Midbrain (tissue), 1 donor: ENCODE results near the gene POSTN.

ENCODE experiments used
- DNase-seq: peaks from one replicate; lab custom pipeline; 2025; lab: John Stamatoyannopoulos, UW

The POSTN gene, protein sequence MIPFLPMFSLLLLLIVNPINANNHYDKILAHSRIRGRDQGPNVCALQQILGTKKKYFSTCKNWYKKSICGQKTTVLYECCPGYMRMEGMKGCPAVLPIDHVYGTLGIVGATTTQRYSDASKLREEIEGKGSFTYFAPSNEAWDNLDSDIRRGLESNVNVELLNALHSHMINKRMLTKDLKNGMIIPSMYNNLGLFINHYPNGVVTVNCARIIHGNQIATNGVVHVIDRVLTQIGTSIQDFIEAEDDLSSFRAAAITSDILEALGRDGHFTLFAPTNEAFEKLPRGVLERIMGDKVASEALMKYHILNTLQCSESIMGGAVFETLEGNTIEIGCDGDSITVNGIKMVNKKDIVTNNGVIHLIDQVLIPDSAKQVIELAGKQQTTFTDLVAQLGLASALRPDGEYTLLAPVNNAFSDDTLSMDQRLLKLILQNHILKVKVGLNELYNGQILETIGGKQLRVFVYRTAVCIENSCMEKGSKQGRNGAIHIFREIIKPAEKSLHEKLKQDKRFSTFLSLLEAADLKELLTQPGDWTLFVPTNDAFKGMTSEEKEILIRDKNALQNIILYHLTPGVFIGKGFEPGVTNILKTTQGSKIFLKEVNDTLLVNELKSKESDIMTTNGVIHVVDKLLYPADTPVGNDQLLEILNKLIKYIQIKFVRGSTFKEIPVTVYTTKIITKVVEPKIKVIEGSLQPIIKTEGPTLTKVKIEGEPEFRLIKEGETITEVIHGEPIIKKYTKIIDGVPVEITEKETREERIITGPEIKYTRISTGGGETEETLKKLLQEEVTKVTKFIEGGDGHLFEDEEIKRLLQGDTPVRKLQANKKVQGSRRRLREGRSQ

DNA sequence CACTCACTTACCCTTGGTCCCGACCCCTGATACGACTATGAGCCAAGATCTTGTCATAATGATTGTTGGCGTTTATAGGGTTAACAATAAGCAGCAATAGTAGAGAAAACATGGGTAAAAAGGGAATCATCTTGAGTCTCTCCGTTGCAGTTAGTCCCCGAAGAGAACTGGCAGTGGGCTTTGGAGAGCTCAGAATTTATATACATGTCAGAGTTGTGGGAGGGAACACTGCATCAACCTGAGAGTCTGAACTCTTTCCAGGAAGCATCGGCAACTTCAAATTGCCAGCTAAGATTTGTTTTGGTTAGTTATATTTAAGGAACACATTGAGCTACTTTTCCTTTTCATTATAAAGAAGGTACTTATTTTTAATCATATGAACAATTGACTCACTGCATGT is at the start of gene POSTN:
Gene POSTN (minus strand): TSS at position 172 of the 400 bp plus-strand sequence. CDS start 42 bp downstream, at position 130.
- no peak for DNase-seq

DNA sequence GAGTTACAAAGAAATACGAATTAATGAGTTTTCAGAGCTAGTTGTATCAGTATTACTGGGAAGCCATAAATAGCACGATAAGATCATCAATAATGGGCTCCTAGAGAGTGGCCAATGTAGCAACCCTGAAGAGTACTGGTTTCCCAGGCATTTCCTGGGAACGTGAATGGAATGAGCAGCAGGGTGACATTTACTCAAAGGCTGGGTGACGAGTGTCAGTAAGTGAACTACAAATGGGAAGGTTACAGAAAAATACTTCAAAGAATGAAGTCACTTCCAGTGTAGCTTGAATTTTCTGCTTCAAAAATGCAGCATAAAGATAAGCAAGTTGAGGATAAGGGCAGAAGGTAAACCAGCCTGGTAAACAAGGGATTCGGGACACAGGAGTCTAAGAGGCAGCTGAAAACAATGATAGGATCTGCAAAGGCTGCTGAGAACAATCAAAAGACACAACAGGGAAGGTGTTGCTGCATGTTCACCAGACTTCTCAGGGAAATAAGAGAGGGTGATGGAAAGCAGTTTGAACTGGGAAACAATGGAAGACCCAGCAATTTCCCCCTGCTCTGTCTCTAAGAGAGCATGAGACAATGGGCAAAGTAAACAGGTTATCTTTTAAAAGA is 48.6 kb upstream of the POSTN start:
- DNase-seq, result no peak

DNA sequence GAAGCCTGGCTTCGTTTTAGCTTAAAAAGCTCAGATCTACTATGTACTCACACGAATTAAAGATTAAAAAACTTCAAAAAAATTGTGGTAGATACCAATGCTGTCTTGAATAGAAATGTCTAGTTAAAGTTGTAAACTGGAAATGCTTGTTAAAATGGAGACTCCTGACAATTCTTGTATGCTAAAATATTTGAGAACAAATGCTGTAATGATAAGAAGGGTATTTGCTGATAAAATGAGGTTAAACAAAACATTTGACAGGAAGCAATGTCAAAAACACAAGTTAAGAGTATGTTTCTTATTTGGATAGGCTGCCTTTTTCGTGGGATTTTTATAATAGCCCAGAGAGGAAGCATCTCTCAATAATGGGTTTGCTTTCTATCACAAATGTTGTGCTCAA is 48.0 kb upstream of the POSTN start:
- no peak for DNase-seq

DNA sequence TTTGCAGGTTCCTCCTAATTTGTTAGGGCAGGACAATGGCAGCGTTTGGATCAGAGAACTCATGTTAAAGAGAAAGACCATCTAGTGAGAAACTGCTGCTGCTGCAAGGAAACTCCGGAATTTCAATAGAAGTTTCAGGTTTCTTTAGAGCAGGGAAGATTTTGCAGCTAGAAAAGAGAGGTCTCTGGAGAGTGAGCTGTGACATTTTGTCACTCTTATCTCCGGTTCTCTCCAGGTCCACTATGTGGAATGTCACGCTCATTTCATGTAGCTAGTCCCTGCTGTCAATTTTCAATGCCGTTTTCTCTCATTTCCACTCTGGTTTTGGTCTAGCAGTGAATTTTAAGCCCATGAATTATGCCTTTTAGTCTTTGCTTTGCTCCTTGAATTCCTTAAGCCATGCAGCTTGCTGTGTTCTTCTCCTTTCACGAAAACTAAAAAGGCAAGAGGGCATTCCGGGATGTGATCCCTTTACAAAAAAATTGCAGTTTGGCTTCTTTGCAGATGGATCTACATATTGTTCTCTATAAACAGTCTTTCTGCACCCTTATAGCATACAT is 46.7 kb upstream of the POSTN start:
- no peak for DNase-seq

DNA sequence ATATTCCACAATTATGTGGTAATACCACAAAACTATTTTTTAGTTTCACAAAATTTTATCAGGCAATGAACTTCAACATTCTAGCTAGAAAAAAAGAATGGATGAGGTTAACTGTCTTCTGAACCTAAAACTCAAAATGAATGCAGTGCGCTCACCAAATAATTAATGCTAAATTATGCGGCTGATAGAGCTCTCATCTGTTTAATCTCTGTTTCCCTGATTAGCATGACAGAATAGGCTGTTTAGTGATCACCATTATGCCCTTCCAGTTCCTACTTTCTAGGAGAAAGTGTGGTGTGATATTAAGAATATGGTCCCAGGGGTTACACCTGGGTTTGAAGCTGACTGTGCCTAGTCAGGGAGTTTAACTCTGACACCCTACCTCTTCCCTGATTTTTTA is 42.8 kb upstream of the POSTN start:
- no peak for DNase-seq

DNA sequence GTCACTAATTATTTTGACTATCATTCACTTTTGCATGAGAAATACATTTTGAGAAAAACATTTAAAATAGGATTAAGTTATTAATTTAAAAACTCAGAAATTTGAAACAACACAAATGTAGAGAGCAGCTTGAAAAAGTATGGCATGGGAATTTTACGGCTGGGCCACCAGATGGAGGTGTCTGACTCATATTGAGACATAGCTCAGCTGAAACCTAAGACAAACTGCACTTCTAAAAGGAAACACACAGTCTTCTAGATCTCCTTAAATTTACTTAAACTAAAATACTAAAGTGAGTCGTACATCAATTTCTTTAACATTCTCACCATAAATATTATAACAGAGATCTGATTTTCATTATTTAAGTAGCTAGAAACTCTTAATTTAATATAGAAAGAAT is 41.9 kb upstream of the POSTN start:
- peak; percentile 4 for DNase-seq

DNA sequence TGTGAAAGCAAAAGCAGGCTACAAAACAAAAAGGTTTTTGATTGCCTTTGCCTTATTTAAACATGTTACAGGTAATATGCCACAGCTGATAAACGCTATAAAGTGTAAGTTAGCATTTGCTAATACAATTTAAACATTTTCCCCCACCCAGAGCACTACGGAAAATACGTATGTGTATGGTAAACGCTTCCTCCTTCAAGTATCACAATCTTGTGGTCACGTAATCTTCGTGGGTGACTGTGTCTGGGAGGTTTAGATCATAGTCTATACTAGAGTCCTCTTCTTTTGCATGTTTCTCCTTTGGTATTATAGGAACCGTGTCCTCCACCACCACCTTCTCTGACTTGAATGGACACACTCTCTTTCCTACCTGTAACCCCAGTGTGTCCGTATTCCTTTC is 38.1 kb upstream of the POSTN start:
- DNase-seq, result no peak

DNA sequence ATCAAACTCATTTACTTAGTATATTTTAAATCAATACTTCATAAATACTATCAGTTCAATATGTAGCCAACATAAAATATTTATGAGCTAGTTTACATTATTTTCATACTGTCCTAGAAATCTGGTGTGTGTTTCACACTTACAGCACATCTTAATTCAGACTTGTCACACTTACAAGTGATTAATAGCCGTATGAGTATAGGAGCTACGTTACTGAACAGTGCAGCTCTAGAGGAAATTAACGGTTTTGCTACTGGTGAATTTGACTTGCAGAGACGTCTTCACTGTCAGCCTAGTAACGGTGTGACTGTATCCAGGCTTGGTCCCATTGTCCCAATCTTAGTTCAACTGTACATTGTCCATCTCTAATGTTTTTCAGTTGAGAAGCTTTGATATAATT is 33.7 kb upstream of the POSTN start:
- DNase-seq, result no peak

DNA sequence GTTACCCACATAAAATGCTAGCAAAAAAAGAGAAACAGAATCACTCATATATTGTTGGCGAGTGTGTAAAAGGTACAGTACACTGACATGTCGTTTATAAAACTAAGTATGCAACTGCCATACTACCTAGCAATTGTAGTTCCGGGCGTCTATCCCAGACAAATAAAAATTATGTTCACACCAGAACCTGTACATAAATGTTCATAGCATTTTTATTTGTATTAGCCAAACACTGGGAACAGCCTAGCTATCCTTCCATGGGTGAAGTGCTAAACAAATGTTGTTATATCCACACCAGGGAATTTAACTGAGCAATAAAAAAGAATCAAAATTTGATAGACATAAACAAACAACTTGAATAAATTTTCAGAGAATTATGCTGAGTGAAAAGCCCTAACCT is 28.9 kb upstream of the POSTN start:
- DNase-seq, result no peak

DNA sequence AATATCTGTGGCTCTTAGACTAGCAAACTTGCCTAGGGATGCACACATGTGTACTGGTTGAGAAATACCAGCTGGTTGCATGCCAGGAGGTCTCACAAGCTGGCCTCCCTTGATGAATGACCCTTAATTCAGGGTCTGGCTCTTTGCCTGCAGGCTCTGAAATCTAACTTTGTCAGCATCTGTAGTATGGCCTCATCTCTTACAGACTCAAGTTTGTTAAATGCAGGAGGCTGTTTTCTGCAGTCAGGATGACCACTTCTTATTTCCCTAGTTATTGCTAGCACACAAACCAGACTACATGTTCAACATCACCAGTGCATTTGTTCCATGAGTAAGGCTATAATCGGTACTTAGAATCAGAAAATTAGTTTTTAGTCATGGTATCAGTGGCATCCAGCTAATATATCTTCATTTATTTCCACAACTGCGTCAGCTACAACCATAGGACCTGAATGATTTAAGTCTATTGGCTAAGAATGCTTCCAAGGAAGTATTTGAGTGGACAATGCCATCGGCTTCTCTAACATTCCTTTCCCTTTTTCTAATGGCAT is 23.3 kb upstream of the POSTN start:
- no peak for DNase-seq

DNA sequence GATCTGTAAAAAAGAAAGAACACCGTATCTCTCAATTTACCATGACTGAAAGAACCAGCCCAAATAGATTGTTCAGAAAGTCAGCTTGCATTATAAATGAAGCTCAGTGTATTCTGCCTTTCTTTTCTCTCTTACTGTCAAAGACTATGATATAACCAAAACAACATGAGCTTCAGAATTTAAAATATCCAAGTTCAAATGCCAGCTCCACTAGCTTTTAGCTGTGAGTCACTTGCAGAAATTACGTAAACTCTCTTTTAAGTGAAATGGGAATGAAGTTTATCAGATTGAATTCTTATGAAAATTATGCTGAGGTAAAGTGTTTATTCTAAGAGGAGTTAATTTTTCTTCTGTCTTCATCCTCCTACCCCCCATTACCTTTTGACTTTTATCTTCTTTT is 20.0 kb upstream of the POSTN start:
- no peak for DNase-seq

DNA sequence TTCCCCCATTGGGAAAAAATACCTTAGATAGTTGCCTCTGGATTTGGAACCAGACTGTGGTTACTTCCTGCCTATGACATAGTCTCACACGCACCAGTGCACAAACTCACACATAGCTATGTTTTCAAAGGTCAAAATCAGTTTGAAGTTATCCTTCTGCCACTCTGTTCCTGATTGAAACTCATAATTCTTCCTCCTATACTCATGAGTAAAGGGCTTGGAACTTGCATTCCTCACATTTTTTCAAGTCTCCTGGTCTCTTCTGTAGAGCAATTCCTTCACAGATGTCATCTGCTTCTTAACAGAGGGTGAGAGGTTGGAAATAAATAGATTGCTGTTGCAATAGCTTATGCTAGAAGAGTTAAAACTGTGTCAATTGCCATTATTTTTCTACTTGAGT is 18.6 kb upstream of the POSTN start:
- no peak for DNase-seq

DNA sequence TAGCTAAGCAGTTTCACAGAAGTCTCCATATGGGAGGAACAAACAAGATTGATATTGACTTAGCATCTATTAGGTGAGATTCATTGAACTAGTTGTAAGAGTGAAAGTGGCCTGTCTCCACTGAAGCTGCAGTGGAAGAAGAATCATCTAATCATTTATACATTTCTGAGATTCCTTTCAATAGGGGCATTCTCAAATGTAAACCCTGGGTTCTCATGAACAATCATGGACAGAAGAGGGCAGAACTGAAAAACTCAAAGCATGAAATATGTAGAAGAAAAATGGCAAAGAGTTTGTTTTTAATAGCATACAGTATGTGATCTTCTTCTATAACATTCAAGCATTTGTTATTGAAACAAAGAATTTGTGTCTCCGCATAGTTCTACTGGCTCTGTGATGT is 17.6 kb upstream of the POSTN start:
- DNase-seq, result no peak

DNA sequence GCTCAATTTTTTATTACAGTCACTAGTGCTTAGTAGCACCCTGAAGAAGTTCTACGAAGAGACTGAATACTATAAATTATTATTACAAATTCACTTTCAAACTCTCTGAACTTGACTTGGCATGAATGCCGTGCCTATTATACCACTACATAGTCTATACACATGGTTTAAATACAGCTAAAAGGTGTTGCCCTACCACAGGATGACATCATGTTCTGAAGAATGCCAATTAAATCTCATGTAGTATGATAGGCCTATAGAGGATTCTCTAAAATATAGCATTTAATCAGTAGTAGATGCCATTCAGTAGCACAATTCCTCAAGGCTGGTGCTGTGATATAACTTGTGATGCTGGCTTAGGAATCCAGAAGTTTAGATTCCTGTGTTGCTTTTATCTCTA is 16.7 kb upstream of the POSTN start:
- DNase-seq, result no peak

DNA sequence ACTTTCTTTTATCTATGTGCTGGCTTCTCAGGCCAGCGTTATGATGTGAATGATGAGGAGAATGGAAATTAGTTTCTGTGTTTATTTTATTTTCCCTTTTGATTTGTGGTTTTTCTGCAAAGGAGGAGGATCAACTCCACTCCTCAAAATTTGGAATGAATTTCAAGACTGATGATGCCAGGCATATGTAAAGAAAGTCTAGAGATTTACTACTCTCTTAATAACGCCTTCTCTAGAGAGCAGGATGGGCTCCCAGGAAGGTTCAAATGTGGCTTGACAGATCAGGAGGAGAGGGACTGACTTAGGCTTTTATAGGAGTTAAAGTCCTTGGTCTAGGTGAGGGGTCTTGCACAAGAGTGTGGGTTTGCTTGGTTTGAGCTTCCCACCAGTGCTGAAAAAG is 15.1 kb upstream of the POSTN start:
- DNase-seq, result no peak

DNA sequence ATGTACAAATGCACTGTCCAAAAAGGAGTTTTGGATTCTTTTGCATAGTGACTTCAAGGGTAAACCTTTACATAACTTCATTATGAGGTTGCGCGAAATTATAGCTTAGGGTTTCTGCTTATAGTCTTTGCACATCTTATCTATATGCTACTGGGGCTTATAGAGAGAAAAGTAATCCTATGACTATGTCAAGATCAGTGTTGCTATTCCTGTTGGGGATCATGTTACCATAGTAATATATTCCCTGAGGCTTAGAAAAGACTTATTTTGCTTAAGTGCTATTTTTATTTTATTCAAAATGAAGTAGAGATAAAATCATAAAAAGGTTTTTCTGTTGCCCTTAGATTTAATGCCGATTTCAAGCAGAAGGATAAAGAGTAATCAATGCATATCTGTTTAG is 14.7 kb upstream of the POSTN start:
- no peak for DNase-seq

DNA sequence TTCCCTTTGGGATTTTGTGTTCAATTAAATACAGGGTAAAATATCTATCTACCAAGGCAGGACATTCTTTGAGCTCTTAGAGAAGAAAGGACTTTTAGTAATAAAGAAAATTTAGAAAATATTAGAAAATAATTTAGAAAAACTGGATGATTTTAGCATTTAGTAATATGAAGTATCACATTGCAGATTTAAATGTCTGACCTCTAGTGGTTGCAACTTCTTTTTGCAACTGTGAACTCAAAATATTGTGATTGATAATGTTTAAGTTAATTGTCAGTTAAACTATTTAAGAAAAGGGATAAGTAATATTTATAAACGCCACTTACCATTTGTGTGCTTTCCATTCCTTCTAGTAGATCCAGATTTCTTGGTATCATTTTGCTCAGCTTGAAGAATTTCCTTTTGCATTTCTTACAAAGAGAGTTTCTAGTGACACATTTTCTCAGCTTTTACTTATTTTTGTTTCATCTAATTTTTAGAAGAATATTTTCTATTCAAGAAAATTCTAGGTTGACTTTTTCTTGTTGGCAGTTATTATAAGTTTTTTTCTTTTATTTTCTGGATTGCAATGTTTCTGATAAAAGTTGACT is 10.3 kb upstream of the POSTN start:
- DNase-seq, result no peak

DNA sequence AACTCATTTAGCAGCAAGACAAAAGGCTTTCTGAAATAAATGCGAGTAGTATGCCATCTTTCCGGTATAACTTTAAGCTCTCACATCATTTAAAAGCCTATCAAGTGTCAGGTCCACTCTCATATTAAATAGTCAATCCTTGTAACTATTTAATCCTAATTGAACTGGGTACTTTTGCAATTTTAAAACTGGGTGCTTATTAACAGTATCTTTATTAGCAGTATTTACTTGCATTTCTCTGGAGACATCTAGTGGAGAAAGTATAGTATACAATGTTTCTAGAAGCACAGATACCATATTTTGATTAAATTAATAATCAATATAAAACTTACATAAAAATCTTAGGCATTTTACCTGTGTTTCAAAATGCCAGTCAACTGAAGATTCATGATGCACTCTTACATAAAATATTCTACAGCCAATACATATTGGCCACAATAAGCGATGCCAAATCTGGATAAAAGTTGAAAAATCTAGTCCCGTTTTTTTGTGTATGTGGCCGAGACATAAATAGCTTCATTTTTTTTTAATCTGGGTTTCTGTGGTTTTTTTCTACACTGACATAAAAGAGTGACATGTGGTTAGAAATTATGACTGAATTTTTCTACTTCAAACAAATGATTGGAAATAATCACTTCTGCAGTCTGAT is 4.3 kb upstream of the POSTN start:
- DNase-seq, result no peak

DNA sequence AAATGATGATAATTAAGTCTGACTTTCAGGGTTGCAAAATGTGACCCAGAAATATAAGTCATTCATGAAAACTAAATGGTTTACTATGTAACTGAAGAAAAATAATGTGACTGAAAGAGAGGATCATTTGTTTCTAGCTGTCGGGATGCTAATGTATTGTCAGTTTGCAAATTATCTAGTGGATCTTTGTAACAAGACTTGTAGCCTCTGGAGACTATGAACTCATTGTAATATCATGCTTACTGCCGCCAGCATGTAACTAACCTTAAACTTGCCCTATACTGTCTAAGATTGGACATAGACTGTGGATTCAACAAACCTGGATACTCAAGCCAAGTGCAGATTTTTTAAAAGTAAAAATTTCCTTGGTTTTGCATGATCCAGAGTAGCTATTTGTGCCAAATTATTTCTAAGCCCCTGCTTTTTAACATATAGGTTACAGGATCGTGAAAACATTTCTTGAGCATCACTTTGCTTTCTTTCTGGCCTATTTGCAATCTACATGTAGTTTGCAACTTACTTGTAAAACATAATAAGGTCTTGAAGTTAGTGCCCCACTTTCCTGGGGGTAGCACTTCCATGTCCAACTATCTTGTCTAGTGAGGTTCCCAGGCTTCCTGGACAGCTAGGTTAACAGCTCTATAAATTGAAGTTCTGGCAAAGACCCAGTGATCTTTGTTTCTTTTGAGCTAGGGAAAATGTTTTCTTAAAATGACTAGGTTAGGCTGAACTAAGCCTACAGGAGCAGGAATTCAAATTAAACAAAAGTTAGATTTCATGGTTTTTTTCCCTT is 3.3 kb upstream of the POSTN start:
- DNase-seq, result no peak

DNA sequence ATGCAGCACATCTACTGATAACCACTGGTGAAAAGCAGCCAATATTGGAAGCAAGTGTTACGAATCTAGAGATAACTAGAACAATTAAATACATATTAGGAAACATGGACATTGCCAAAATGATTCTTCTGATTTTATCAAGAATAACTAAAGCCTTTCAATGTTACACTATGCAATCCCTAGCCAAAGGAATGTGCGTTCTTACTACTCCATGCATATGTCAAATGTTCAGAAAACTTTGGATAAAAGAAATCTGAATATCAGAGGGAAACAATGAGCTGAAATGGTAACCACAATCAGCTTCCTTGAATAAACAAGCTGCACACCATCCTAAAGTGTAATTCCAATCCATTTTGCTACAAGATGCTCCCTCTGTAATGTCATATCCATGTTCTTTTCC is 951 bp upstream of the POSTN start:
- DNase-seq, result no peak
